ENCODE data around the gene UCHL5.
A peak's percentile ranks its signal among the peaks of the same experiment; 100 is the strongest.

Gene UCHL5

GRCh38 chr1:192979542-192979941 lies 79.6 kb downstream of the UCHL5 start:
- intact Hi-C loops (cut with DNase I) = no loop called here
- peak in 4 of 42 donors; percentile 6 to 30 (median 20) for DNase-seq

- intact Hi-C loops (cut with DNase I) = no loop called here
Measured at GRCh38 chr1:192978195-192978710, 80.9 kb downstream of the UCHL5 start.

GRCh38 chr1:192977089-192977706 lies 82.0 kb downstream of the UCHL5 start:
- intact Hi-C loops (cut with DNase I) = no loop called here
- DNase-seq = no peak

More at GRCh38 chr1:192978195-192978710, 80.9 kb downstream of the UCHL5 start:
- DNase-seq = no peak

GRCh38 chr1:192976576-192976975 lies 82.6 kb downstream of the UCHL5 start:
- DNase-seq = no peak
- intact Hi-C loops (cut with DNase I) = no loop called here

- no peak for DNase-seq
- intact Hi-C loops (cut with DNase I) = no loop called here
Measured at GRCh38 chr1:192974701-192975100, 84.5 kb downstream of the UCHL5 start.

- DNase-seq = no peak
- intact Hi-C loops (cut with DNase I) = no loop called here
Measured at GRCh38 chr1:192973988-192974387, 85.2 kb downstream of the UCHL5 start.

GRCh38 chr1:192973202-192973601 lies 86.0 kb downstream of the UCHL5 start:
- intact Hi-C loops (cut with DNase I) = no loop called here
- no peak for DNase-seq

- intact Hi-C loops (cut with DNase I) = no loop called here
- DNase-seq = no peak
Measured at GRCh38 chr1:192969091-192969490, 90.1 kb downstream of the UCHL5 start.

- intact Hi-C loops (cut with DNase I) = no loop called here
- DNase-seq = no peak
Measured at GRCh38 chr1:192968323-192968722, 90.8 kb downstream of the UCHL5 start.

GRCh38 chr1:192967901-192968300 lies 91.3 kb downstream of the UCHL5 start:
- intact Hi-C loops (cut with DNase I) = no loop called here
- no peak for DNase-seq

- intact Hi-C loops (cut with DNase I) = no loop called here
- no peak for DNase-seq
Measured at GRCh38 chr1:192967211-192967877, 91.8 kb downstream of the UCHL5 start.

- no peak for DNase-seq
- intact Hi-C loops (cut with DNase I) = no loop called here
Measured at GRCh38 chr1:192966073-192966472, 93.1 kb downstream of the UCHL5 start.

- DNase-seq = no peak
- intact Hi-C loops (cut with DNase I) = no loop called here
Measured at GRCh38 chr1:192962901-192963300, 96.3 kb downstream of the UCHL5 start.
